Measurements from ENCODE around the gene SCFD2. TPM values are rescaled to one million over a fixed set of nuclear protein-coding genes. Genes with fewer than 3 reads are reported as not detected.

Gene SCFD2
- total RNA-seq, 1 experiment from 2014 or later: 8.1 TPM

DNA sequence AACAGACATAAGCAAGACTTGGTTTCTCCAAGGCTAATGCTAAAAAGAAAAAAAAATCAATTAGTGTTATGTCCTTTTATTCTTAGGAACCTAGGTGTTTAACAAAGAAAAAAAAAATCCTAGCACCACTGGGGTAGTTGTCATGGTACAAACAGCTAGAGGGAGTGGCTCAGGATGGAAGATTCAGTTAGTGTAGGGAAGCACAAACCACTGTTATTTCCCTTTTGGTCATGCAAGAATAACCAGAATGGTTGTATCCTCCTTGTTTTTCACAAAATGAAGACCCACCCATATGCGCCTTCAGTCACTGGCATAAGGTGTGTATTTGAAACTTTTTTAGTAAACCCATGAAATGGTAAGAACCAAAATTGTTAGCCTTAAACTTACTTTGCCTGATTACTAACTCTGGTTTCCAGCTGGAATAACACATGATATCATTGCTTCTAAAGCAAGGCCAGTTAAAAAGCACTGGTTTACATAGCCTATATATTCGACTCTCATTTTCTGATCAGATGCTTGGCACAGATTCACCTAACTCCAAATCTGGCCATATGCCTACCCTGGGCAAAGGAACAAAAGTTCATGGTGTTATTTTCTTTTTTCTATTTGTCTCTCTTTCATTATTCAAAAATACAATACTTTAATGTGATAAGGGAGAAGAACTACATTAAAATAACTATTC lies 132.6 kb downstream of the SCFD2 start:
- Histone ChIP-seq H3K27me3 (ENCODE audit: insufficient read depth, low read depth) (no peaks in the 10 kb centered on the region), H3K9me3 (ENCODE audit: insufficient read depth, low read depth) (no peaks in the 10 kb centered on the region), H3K9me2 (ENCODE audit: insufficient read depth) (no peaks in the 10 kb centered on the region; the same call in 1 of the 2 replicates), H3K79me2 (ENCODE audit: low read depth) (no peaks in the 10 kb centered on the region), H3K4me3 (no peak overlapping the region), H3K4me1 (replicated peaks; ENCODE audit: insufficient read depth) (0 out of 2 replicates have a peak, but pooled peaks cover 3% of the 10 kb centered on the region), H3F3A (ENCODE audit: insufficient read depth, low read depth) (no peaks in the 10 kb centered on the region), H3K4me2 (no peak overlapping the region), H3K36me3 (ENCODE audit: low read depth) (no peaks in the 10 kb centered on the region), H2AFZ (no peak overlapping the region), H4K20me1 (ENCODE audit: insufficient read depth) (no peaks in the 10 kb centered on the region), H3K27ac (no peak overlapping the region)
- CTCF ChIA-PET: no interaction called here
- DNase-seq: no peak
- intact Hi-C loops (cut with micrococcal nuclease; ENCODE audit: unreplicated experiment): no loop called here
- BruUV-seq (replicated peaks): no TSS peak
- no peak for TF ChIP-seq EZH2 (IDR thresholded peaks at IDR 0.05; ENCODE audit: low read depth)
- TF ChIP-seq, protein P1, sequence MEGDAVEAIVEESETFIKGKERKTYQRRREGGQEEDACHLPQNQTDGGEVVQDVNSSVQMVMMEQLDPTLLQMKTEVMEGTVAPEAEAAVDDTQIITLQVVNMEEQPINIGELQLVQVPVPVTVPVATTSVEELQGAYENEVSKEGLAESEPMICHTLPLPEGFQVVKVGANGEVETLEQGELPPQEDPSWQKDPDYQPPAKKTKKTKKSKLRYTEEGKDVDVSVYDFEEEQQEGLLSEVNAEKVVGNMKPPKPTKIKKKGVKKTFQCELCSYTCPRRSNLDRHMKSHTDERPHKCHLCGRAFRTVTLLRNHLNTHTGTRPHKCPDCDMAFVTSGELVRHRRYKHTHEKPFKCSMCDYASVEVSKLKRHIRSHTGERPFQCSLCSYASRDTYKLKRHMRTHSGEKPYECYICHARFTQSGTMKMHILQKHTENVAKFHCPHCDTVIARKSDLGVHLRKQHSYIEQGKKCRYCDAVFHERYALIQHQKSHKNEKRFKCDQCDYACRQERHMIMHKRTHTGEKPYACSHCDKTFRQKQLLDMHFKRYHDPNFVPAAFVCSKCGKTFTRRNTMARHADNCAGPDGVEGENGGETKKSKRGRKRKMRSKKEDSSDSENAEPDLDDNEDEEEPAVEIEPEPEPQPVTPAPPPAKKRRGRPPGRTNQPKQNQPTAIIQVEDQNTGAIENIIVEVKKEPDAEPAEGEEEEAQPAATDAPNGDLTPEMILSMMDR (conservative IDR thresholded peaks at IDR 0.05): no peak
- POLR2A ChIA-PET (ENCODE audit: unreplicated experiment): no interaction called here

DNA sequence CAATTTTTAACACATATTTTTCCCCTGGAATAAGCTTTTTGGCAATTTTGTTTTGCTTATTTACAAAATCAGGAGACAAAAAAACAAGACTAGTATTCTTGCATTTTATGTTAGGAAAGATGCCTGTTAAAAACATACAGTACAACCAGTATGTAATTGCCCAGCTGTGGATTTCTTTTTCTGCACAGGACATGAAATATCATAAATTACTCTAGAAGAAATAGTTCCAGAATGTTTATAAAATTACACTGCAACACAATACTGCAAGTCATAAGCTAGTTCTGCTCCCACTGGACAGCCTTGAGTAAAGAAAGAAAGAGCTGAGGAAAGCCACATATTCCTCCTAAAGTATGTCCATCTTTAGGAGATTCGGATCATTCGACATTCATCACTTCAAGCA lies 133.5 kb downstream of the SCFD2 start:
- H3K4me2 ChIP-seq: no peak overlapping the region
- BruUV-seq (replicated peaks): no TSS peak
- no peak for DNase-seq
- ChIA-PET CTCF (no interaction called here), POLR2A (ENCODE audit: unreplicated experiment) (no interaction called here)
- no peaks in the 10 kb centered on the region for H3K27me3 ChIP-seq (ENCODE audit: insufficient read depth, low read depth)
- no peaks in the 10 kb centered on the region for H4K20me1 ChIP-seq (ENCODE audit: insufficient read depth)
- no peak for TF ChIP-seq EZH2 (IDR thresholded peaks at IDR 0.05; ENCODE audit: low read depth)
- TF ChIP-seq, protein P1 (conservative IDR thresholded peaks at IDR 0.05): no peak
- no peak overlapping the region for H3K27ac ChIP-seq
- H2AFZ ChIP-seq: no peak overlapping the region
- H3K9me2 ChIP-seq (ENCODE audit: insufficient read depth): no peaks in the 10 kb centered on the region; the same call in 1 of the 2 replicates
- no peaks in the 10 kb centered on the region for H3F3A ChIP-seq (ENCODE audit: insufficient read depth, low read depth)
- no peaks in the 10 kb centered on the region for H3K36me3 ChIP-seq (ENCODE audit: low read depth)
- H3K4me3 ChIP-seq: no peak overlapping the region
- H3K4me1 ChIP-seq (replicated peaks; ENCODE audit: insufficient read depth): 0 out of 2 replicates have a peak, but pooled peaks cover 3% of the 10 kb centered on the region
- H3K9me3 ChIP-seq (ENCODE audit: insufficient read depth, low read depth): no peaks in the 10 kb centered on the region
- no peaks in the 10 kb centered on the region for H3K79me2 ChIP-seq (ENCODE audit: low read depth)
- intact Hi-C loops (cut with micrococcal nuclease; ENCODE audit: unreplicated experiment): no loop called here

DNA sequence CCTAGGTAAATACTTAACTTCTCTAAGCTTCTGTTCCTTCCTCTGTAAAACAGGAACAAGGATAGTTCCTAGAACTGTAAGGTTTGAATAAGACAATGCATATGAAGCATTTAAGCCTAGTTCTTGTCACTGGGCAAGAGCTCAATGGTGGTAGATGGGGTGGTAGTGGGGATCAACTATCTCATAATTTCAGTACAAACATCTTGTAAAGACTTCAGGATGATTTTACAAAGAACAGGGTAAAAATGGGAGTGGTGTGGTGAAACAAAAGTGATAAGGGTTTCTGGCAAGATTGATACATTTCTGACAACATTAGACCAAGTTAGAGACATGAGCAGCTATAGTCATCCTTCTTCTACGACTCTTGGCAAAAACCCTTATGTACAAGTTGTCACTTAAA lies 137.8 kb downstream of the SCFD2 start:
- POLR2A ChIA-PET (ENCODE audit: unreplicated experiment): no interaction called here
- no peaks in the 10 kb centered on the region for H3K27me3 ChIP-seq (ENCODE audit: insufficient read depth, low read depth)
- no peaks in the 10 kb centered on the region for H3K79me2 ChIP-seq (ENCODE audit: low read depth)
- no peak for DNase-seq
- intact Hi-C loops (cut with micrococcal nuclease; ENCODE audit: unreplicated experiment): loop anchor here (10.0 kb wide), 1 partner anchor 487 kb away; no protein-coding TSS in a partner anchor
- CTCF ChIA-PET: no interaction called here
- H3K36me3 ChIP-seq (ENCODE audit: low read depth): no peaks in the 10 kb centered on the region
- H3F3A ChIP-seq (ENCODE audit: insufficient read depth, low read depth): no peaks in the 10 kb centered on the region
- no TSS peak for BruUV-seq (replicated peaks)
- H3K4me1 ChIP-seq (replicated peaks; ENCODE audit: insufficient read depth): no peaks in the 10 kb centered on the region
- no peak overlapping the region for H3K4me2 ChIP-seq
- no peak overlapping the region for H3K4me3 ChIP-seq
- H4K20me1 ChIP-seq (ENCODE audit: insufficient read depth): no peaks in the 10 kb centered on the region
- TF ChIP-seq EZH2 (IDR thresholded peaks at IDR 0.05; ENCODE audit: low read depth): no peak
- TF ChIP-seq, protein P1 (conservative IDR thresholded peaks at IDR 0.05): no peak
- no peak overlapping the region for H3K27ac ChIP-seq
- H3K9me2 ChIP-seq (ENCODE audit: insufficient read depth): no peaks in the 10 kb centered on the region; the same call in 1 of the 2 replicates
- H3K9me3 ChIP-seq (ENCODE audit: insufficient read depth, low read depth): no peaks in the 10 kb centered on the region
- H2AFZ ChIP-seq: no peak overlapping the region

Measured in PC-9 (cell line).